ENCODE measurements around the gene TRAF3IP3. TPM values are rescaled to one million over a fixed set of nuclear protein-coding genes. Genes with fewer than 3 reads are reported as not detected.

TRAF3IP3 gene
- total and polyA plus RNA-seq, 2 donors (not counting 3 experiments of a cell fraction or from before 2014, with no cell fraction given): not detected

DNA sequence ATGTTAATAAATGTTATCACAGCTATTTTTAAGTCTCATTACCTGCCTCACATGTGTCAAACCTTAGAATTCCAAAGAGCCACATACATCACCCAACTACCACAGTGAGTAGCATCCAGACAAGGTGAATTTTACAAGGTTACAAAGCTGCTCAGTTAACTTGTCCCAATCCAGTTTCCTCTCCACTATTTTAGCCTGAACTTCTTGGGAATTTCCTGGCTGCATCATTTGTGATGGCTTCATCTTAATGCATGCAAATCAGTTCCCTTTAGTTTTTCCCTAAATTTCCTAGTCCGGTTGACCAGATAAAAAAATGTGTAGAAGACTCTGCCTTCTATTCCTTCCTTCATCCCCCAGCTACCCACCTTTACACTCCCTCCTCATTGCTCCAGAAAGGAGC lies 597 bp upstream of the TRAF3IP3 start:
- no peak for DNase-seq (ENCODE audit: low read depth, low spot score)
- H4K20me1 ChIP-seq (replicated peaks; ENCODE audit: control insufficient read depth, extremely low read depth, insufficient read depth, low read length): no peaks in the 10 kb centered on the region
- H2AFZ ChIP-seq (ENCODE audit: low read depth, low read length): no peak overlapping the region
- no peak overlapping the region for H3K27ac ChIP-seq (ENCODE audit: insufficient read depth, low read depth, low read length)
- H3K9me1 ChIP-seq (replicated peaks; ENCODE audit: control insufficient read depth, extremely low read depth, insufficient read depth, low read length): no peaks in the 10 kb centered on the region
- TF ChIP-seq POLR2A (IDR thresholded peaks at IDR 0.05; ENCODE audit: low read depth, low read length) (no peak), POLR2AphosphoS5 (IDR thresholded peaks at IDR 0.05; ENCODE audit: insufficient read depth, low read depth, low read length) (no peak), FOS (IDR thresholded peaks at IDR 0.05; ENCODE audit: borderline replicate concordance, insufficient read depth, low read length) (no peak), EZH2 (IDR thresholded peaks at IDR 0.05; ENCODE audit: borderline replicate concordance, low read depth, low read length, severe bottlenecking) (no peak), MYC (IDR thresholded peaks at IDR 0.05; ENCODE audit: low read depth, low read length) (no peak), JUN (IDR thresholded peaks at IDR 0.05; ENCODE audit: borderline replicate concordance, insufficient read depth, insufficient read length, low read depth) (no peak), GATA2 (IDR thresholded peaks at IDR 0.05; ENCODE audit: insufficient read depth, insufficient read length, low read depth, low read length) (no peak)
- TF ChIP-seq, protein P1, sequence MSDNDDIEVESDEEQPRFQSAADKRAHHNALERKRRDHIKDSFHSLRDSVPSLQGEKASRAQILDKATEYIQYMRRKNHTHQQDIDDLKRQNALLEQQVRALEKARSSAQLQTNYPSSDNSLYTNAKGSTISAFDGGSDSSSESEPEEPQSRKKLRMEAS (IDR thresholded peaks at IDR 0.05; ENCODE audit: insufficient read depth, insufficient read length): no peak
- TF ChIP-seq, protein P2, sequence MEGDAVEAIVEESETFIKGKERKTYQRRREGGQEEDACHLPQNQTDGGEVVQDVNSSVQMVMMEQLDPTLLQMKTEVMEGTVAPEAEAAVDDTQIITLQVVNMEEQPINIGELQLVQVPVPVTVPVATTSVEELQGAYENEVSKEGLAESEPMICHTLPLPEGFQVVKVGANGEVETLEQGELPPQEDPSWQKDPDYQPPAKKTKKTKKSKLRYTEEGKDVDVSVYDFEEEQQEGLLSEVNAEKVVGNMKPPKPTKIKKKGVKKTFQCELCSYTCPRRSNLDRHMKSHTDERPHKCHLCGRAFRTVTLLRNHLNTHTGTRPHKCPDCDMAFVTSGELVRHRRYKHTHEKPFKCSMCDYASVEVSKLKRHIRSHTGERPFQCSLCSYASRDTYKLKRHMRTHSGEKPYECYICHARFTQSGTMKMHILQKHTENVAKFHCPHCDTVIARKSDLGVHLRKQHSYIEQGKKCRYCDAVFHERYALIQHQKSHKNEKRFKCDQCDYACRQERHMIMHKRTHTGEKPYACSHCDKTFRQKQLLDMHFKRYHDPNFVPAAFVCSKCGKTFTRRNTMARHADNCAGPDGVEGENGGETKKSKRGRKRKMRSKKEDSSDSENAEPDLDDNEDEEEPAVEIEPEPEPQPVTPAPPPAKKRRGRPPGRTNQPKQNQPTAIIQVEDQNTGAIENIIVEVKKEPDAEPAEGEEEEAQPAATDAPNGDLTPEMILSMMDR (IDR thresholded peaks at IDR 0.05; ENCODE audit: extremely low read depth in 1 of 2, insufficient read depth in 1 of 2, low read depth in 1 of 2, low read length in 2 of 2): no peak
- H3K4me2 ChIP-seq (ENCODE audit: insufficient read depth, low read length): no peak overlapping the region
- no peaks in the 10 kb centered on the region for H3K4me1 ChIP-seq (ENCODE audit: control insufficient read depth, extremely low read depth, insufficient read depth, low read length)
- H3K9ac ChIP-seq (replicated peaks; ENCODE audit: extremely low read depth, insufficient read depth, low read length): no peak overlapping the region
- peaks cover 2 to 7% of the 10 kb centered on the region in 2 experiments for H3K27me3 ChIP-seq (ENCODE audit: control insufficient read depth in 2 of 2, insufficient read depth in 2 of 2, low read length in 2 of 2)
- no peaks in the 10 kb centered on the region for H3K9me3 ChIP-seq (replicated peaks; ENCODE audit: control insufficient read depth, insufficient read depth, low read length)
- dilution Hi-C loops (cut with MboI; ENCODE audit: extremely low pct_ligation_motif_present, low sequenced_read_pairs) (no loop called here), intact Hi-C loops (cut with micrococcal nuclease) (no loop called here)
- no peak for FAIRE-seq
- H3K79me2 ChIP-seq (ENCODE audit: control insufficient read depth, insufficient read depth, low read length): no peaks in the 10 kb centered on the region
- CTCF ChIA-PET: interaction anchor here (1.1 kb wide), 1 partner anchor 69 kb away, joined by 3 read pairs; no protein-coding TSS in a partner anchor
- POLR2A ChIA-PET: no interaction called here
- H3K4me3 ChIP-seq (replicated peaks in 1 of 3; ENCODE audit: insufficient read depth in 1 of 3, low read depth in 1 of 3, low read length in 3 of 3): no peak overlapping the region
- no peaks in the 10 kb centered on the region for H3K36me3 ChIP-seq (ENCODE audit: control insufficient read depth in 2 of 2, extremely low read depth in 1 of 2, insufficient read depth in 2 of 2, low read length in 2 of 2)
- no TSS peak for BruUV-seq (replicated peaks)
